GM23338 (cell line): Measurements from ENCODE around the gene KDM1A. TPM values are rescaled to one million over a fixed set of nuclear protein-coding genes. Genes with fewer than 3 reads are reported as not detected.

ENCODE experiments used
- ATAC-seq: fragments of 200-7000 bp; cut with Tn5 transposase; 3 replicates; pipeline ENCODE4 v1.9.1; 2020
- DNase-seq: peaks from one replicate; pipeline ENCODE4 v3.0.0-alpha.2; 2015; ENCODE audit warnings: low spot score
- H2AFZ ChIP-seq: fragments of 200-600 bp; sonication (generic); 2 replicates; pipeline ENCODE4 v1.8.0; 2016; ENCODE audit warnings: antibody characterized with exemption, mild to moderate bottlenecking, moderate library complexity
- H3F3A ChIP-seq: fragments of 200-600 bp; sonication (generic); replicated peaks from 2 replicates; pipeline ENCODE4 v1.8.0; 2017; ENCODE audit warnings: antibody characterized with exemption, mixed run types, low read depth
- H3K27ac ChIP-seq: fragments of 200-600 bp; sonication (generic); 2 replicates; pipeline ENCODE4 v1.6.1; 2016; ENCODE audit warnings: low read depth
- H3K27me3 ChIP-seq: fragments of 200-600 bp; sonication (generic); 2 replicates; pipeline ENCODE4 v1.8.0; 2016; ENCODE audit warnings: mild to moderate bottlenecking, mixed run types, moderate library complexity; ENCODE audit not compliant: insufficient read depth
- H3K36me3 ChIP-seq: fragments of 200-600 bp; sonication (generic); 2 replicates; pipeline ENCODE4 v1.8.0; 2016; ENCODE audit warnings: mild to moderate bottlenecking; ENCODE audit not compliant: insufficient read depth
- H3K4me1 ChIP-seq: fragments of 200-600 bp; sonication (generic); 2 replicates; pipeline ENCODE4 v1.8.0; 2016; ENCODE audit warnings: mild to moderate bottlenecking, moderate library complexity; ENCODE audit not compliant: insufficient read depth
- H3K4me2 ChIP-seq: fragments of 200-600 bp; sonication (generic); 2 replicates; pipeline ENCODE4 v1.7.1; 2017; ENCODE audit warnings: mixed run types
- H3K4me3 ChIP-seq: fragments of 200-600 bp; sonication (generic); 2 replicates; pipeline ENCODE4 v1.6.1; 2016; ENCODE audit warnings: mixed run types
- H3K79me2 ChIP-seq: fragments of 200-600 bp; sonication (generic); replicated peaks from 2 replicates; pipeline ENCODE4 v1.8.0; 2017; ENCODE audit warnings: mild to moderate bottlenecking; ENCODE audit not compliant: insufficient read depth
- H3K9me2 ChIP-seq: fragments of 200-600 bp; sonication (generic); 2 replicates; pipeline ENCODE4 v1.8.0; 2017; ENCODE audit not compliant: insufficient read depth
- H4K20me1 ChIP-seq: fragments of 200-600 bp; sonication (generic); replicated peaks from 2 replicates; pipeline ENCODE4 v1.8.0; 2017; ENCODE audit warnings: mild to moderate bottlenecking; ENCODE audit not compliant: insufficient read depth
- H3K27ac Mint-ChIP-seq: 2 replicates; pipeline ENCODE4 v1.8.0; 2020; ENCODE audit warnings: inconsistent platforms, mild to moderate bottlenecking, moderate library complexity, mixed read lengths
- H3K27me3 Mint-ChIP-seq: 3 replicates; pipeline ENCODE4 v1.8.0; 2022; ENCODE audit warnings: low read depth, mild to moderate bottlenecking, moderate library complexity, mixed read lengths, inconsistent platforms; ENCODE audit not compliant: insufficient read depth, poor library complexity
- H3K36me3 Mint-ChIP-seq: 3 replicates; pipeline ENCODE4 v1.8.0; 2021; ENCODE audit warnings: low read depth, mild to moderate bottlenecking, inconsistent platforms, moderate library complexity, mixed read lengths
- H3K4me1 Mint-ChIP-seq: 3 replicates; pipeline ENCODE4 v1.8.0; 2020; ENCODE audit warnings: mild to moderate bottlenecking, inconsistent platforms, mixed read lengths
- H3K4me3 Mint-ChIP-seq: 3 replicates; pipeline ENCODE4 v1.8.0; 2021; ENCODE audit warnings: moderate library complexity, mild to moderate bottlenecking, inconsistent platforms, mixed read lengths
- H3K9me3 Mint-ChIP-seq: 3 replicates; pipeline ENCODE4 v1.8.0; 2020; ENCODE audit warnings: moderate library complexity, mild to moderate bottlenecking, inconsistent platforms, mixed read lengths
- CREB1 ChIP-seq: fragments of 250-450 bp; sonication (Bioruptor Pico); IDR thresholded peaks from 2 replicates; pipeline ENCODE4 v1.5.0; 2020; ENCODE audit warnings: low read depth, mild to moderate bottlenecking, moderate library complexity
- EZH2 ChIP-seq: fragments of 200-600 bp; sonication (generic); IDR thresholded peaks from one replicate; pipeline ENCODE4 v1.8.0; 2017; ENCODE audit warnings: antibody characterized with exemption, mild to moderate bottlenecking, low read depth; ENCODE audit not compliant: unreplicated experiment
- EZH2phosphoT487 ChIP-seq: fragments of 200-600 bp; sonication (generic); IDR thresholded peaks from one replicate; pipeline ENCODE4 v1.8.1; 2018; ENCODE audit warnings: antibody characterized with exemption; ENCODE audit not compliant: unreplicated experiment
- JUNB ChIP-seq: IDR thresholded peaks from one replicate; pipeline ENCODE4 v1.6.1; 2016; ENCODE audit warnings: antibody characterized with exemption; ENCODE audit not compliant: unreplicated experiment
- POLR2AphosphoS5 ChIP-seq: IDR thresholded peaks from 2 replicates; pipeline ENCODE4 v1.6.1; 2016; ENCODE audit warnings: antibody characterized with exemption, low read depth
- STAT1 ChIP-seq: IDR thresholded peaks from one replicate; pipeline ENCODE4 v1.6.1; 2016; ENCODE audit warnings: antibody characterized with exemption; ENCODE audit not compliant: unreplicated experiment
- ZNF114 ChIP-seq: fragments of 250-450 bp; sonication (Bioruptor Pico); IDR thresholded peaks from 2 replicates; pipeline ENCODE4 v1.5.0; 2020; ENCODE audit warnings: mild to moderate bottlenecking, moderate library complexity
- ZNF331 ChIP-seq: fragments of 250-450 bp; sonication (Bioruptor Pico); IDR thresholded peaks from 2 replicates; pipeline ENCODE4 v1.5.0; 2020; ENCODE audit warnings: low read depth, mild to moderate bottlenecking, moderate library complexity
- polyA plus RNA-seq: library from polyadenylated mRNA; unstranded; fragments of >200 nt; fragmentation: Nextera tagmentation; extraction: Ambion mirVana; gene quantifications from 2 replicates; pipeline ENCODE4 v1.2.1, GENCODE V29; 2016
- total RNA-seq: library from RNA; depleted of rRNA; stranded (reverse); fragments of >200 nt; shearing (Covaris generic); gene quantifications from 2 replicates; pipeline ENCODE4 v1.2.3, GENCODE V29; 2014
- TF ChIP-seq, protein P1 (sequence below): fragments of 250-450 bp; sonication (Bioruptor Pico); IDR thresholded peaks from 2 replicates; pipeline ENCODE4 v1.5.0; 2020; ENCODE audit warnings: mild to moderate bottlenecking, moderate library complexity
- TF ChIP-seq, protein P2 (sequence below): IDR thresholded peaks from one replicate; pipeline ENCODE4 v1.6.1; 2018; ENCODE audit warnings: antibody characterized with exemption; ENCODE audit not compliant: unreplicated experiment
- TF ChIP-seq, protein P3 (sequence below), 2 experiments: fragments of 200-600 bp in 1 of 2; sonication (generic) in 1 of 2; conservative IDR thresholded peaks; 2 replicates each; pipeline versions ENCODE4 v1.5.1 to v1.6.1; 2016 to 2017; ENCODE audit warnings: antibody characterized with exemption in 2 of 2, low read depth in 2 of 2, mild to moderate bottlenecking in 2 of 2, moderate library complexity in 1 of 2

KDM1A gene
- total and polyA plus RNA-seq, 2 experiments from 2014 or later, result 86.4 to 252 TPM

DNA sequence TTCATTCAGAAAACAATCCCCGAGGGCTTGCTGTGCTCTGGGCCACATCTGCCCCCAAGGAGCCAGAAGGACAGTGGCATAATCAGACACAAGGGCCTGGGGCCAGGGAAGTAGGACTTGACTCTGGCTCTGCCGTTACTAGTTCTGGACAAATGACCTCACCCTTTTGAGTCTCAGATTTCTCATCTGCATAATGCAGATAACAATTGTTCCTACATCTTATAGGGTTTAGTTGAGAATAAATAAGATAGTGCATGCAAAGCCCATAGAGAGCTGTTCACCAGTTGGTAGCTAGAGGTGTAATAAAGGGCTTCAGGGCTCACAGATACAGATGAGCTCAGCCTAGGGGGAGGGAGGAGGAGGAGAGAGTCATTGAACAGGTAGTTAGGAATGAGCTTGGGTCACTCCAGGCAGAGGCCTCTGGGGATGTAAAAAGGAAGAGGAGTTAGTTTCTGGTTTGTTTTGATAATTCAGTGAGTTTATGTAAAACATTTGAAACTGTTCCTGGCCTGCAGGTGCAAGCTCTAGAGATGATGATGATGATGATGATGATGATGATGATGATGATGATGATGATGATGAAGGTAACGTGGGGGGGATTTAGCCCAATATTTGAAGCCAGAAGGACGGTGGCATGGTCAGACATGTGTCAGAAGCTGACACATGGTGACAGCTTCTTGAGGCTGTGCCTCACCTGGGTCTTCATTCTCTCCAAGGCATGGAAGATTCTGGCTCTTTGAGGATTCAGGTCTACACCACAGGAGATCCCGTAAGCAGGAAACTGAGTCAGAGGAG, 47.5 kb upstream of the KDM1A start:
- H4K20me1 ChIP-seq, result no peaks in the 10 kb centered on the region
- no peaks in the 10 kb centered on the region for H3K36me3 ChIP-seq
- no peaks in the 10 kb centered on the region for H3F3A ChIP-seq
- H3K9me2 ChIP-seq, result no peaks in the 10 kb centered on the region
- no peaks in the 10 kb centered on the region for H3K79me2 ChIP-seq
- no peaks in the 10 kb centered on the region for H3K4me1 ChIP-seq
- ATAC-seq, result peak; percentile 34; the same call in 2 of the 3 replicates
- H3K4me1 Mint-ChIP-seq, result peaks cover 17% of the 10 kb centered on the region
- H2AFZ ChIP-seq, result no peak overlapping the region
- no peaks in the 10 kb centered on the region for H3K9me3 Mint-ChIP-seq
- no peak overlapping the region for H3K27ac Mint-ChIP-seq
- DNase-seq, result peak; percentile 14
- no peaks in the 10 kb centered on the region for H3K36me3 Mint-ChIP-seq
- peaks cover 4% of the 10 kb centered on the region for H3K27me3 Mint-ChIP-seq
- TF ChIP-seq CREB1 (CRISPR knock-in tag) (no peak), STAT1 (no peak), ZNF114 (CRISPR knock-in tag) (no peak), EZH2phosphoT487 (no peak), ZNF331 (CRISPR knock-in tag) (no peak), EZH2 (no peak), POLR2AphosphoS5 (no peak), JUNB (no peak)
- TF ChIP-seq, protein P1, sequence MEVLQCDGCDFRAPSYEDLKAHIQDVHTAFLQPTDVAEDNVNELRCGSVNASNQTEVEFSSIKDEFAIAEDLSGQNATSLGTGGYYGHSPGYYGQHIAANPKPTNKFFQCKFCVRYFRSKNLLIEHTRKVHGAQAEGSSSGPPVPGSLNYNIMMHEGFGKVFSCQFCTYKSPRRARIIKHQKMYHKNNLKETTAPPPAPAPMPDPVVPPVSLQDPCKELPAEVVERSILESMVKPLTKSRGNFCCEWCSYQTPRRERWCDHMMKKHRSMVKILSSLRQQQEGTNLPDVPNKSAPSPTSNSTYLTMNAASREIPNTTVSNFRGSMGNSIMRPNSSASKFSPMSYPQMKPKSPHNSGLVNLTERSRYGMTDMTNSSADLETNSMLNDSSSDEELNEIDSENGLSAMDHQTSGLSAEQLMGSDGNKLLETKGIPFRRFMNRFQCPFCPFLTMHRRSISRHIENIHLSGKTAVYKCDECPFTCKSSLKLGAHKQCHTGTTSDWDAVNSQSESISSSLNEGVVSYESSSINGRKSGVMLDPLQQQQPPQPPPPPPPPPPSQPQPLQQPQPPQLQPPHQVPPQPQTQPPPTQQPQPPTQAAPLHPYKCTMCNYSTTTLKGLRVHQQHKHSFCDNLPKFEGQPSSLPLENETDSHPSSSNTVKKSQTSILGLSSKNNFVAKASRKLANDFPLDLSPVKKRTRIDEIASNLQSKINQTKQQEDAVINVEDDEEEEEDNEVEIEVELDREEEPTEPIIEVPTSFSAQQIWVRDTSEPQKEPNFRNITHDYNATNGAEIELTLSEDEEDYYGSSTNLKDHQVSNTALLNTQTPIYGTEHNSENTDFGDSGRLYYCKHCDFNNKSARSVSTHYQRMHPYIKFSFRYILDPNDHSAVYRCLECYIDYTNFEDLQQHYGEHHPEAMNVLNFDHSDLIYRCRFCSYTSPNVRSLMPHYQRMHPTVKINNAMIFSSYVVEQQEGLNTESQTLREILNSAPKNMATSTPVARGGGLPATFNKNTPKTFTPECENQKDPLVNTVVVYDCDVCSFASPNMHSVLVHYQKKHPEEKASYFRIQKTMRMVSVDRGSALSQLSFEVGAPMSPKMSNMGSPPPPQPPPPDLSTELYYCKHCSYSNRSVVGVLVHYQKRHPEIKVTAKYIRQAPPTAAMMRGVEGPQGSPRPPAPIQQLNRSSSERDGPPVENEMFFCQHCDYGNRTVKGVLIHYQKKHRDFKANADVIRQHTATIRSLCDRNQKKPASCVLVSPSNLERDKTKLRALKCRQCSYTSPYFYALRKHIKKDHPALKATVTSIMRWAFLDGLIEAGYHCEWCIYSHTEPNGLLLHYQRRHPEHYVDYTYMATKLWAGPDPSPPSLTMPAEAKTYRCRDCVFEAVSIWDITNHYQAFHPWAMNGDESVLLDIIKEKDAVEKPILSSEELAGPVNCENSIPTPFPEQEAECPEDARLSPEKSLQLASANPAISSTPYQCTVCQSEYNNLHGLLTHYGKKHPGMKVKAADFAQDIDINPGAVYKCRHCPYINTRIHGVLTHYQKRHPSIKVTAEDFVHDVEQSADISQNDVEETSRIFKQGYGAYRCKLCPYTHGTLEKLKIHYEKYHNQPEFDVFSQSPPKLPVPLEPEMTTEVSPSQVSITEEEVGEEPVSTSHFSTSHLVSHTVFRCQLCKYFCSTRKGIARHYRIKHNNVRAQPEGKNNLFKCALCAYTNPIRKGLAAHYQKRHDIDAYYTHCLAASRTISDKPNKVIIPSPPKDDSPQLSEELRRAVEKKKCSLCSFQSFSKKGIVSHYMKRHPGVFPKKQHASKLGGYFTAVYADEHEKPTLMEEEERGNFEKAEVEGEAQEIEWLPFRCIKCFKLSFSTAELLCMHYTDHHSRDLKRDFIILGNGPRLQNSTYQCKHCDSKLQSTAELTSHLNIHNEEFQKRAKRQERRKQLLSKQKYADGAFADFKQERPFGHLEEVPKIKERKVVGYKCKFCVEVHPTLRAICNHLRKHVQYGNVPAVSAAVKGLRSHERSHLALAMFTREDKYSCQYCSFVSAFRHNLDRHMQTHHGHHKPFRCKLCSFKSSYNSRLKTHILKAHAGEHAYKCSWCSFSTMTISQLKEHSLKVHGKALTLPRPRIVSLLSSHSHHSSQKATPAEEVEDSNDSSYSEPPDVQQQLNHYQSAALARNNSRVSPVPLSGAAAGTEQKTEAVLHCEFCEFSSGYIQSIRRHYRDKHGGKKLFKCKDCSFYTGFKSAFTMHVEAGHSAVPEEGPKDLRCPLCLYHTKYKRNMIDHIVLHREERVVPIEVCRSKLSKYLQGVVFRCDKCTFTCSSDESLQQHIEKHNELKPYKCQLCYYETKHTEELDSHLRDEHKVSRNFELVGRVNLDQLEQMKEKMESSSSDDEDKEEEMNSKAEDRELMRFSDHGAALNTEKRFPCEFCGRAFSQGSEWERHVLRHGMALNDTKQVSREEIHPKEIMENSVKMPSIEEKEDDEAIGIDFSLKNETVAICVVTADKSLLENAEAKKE (CRISPR knock-in tag), result no peak
- TF ChIP-seq, protein P2, sequence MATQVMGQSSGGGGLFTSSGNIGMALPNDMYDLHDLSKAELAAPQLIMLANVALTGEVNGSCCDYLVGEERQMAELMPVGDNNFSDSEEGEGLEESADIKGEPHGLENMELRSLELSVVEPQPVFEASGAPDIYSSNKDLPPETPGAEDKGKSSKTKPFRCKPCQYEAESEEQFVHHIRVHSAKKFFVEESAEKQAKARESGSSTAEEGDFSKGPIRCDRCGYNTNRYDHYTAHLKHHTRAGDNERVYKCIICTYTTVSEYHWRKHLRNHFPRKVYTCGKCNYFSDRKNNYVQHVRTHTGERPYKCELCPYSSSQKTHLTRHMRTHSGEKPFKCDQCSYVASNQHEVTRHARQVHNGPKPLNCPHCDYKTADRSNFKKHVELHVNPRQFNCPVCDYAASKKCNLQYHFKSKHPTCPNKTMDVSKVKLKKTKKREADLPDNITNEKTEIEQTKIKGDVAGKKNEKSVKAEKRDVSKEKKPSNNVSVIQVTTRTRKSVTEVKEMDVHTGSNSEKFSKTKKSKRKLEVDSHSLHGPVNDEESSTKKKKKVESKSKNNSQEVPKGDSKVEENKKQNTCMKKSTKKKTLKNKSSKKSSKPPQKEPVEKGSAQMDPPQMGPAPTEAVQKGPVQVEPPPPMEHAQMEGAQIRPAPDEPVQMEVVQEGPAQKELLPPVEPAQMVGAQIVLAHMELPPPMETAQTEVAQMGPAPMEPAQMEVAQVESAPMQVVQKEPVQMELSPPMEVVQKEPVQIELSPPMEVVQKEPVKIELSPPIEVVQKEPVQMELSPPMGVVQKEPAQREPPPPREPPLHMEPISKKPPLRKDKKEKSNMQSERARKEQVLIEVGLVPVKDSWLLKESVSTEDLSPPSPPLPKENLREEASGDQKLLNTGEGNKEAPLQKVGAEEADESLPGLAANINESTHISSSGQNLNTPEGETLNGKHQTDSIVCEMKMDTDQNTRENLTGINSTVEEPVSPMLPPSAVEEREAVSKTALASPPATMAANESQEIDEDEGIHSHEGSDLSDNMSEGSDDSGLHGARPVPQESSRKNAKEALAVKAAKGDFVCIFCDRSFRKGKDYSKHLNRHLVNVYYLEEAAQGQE, result no peak
- TF ChIP-seq, protein P3, sequence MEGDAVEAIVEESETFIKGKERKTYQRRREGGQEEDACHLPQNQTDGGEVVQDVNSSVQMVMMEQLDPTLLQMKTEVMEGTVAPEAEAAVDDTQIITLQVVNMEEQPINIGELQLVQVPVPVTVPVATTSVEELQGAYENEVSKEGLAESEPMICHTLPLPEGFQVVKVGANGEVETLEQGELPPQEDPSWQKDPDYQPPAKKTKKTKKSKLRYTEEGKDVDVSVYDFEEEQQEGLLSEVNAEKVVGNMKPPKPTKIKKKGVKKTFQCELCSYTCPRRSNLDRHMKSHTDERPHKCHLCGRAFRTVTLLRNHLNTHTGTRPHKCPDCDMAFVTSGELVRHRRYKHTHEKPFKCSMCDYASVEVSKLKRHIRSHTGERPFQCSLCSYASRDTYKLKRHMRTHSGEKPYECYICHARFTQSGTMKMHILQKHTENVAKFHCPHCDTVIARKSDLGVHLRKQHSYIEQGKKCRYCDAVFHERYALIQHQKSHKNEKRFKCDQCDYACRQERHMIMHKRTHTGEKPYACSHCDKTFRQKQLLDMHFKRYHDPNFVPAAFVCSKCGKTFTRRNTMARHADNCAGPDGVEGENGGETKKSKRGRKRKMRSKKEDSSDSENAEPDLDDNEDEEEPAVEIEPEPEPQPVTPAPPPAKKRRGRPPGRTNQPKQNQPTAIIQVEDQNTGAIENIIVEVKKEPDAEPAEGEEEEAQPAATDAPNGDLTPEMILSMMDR (conservative IDR thresholded peaks at IDR 0.05; ENCODE audit: low read depth in 2 of 2), result no peak
- no peak overlapping the region for H3K4me3 Mint-ChIP-seq
- no peak overlapping the region for H3K4me3 ChIP-seq
- no peak overlapping the region for H3K27ac ChIP-seq
- H3K4me2 ChIP-seq, result no peak overlapping the region
- no peaks in the 10 kb centered on the region for H3K27me3 ChIP-seq
